NCI-H774 (cell line): ENCODE data around the gene SDHAF1.

Source experiments
- DNase-seq: peaks from one replicate; lab custom pipeline; 2025; lab: John Stamatoyannopoulos, UW

Gene SDHAF1

DNA sequence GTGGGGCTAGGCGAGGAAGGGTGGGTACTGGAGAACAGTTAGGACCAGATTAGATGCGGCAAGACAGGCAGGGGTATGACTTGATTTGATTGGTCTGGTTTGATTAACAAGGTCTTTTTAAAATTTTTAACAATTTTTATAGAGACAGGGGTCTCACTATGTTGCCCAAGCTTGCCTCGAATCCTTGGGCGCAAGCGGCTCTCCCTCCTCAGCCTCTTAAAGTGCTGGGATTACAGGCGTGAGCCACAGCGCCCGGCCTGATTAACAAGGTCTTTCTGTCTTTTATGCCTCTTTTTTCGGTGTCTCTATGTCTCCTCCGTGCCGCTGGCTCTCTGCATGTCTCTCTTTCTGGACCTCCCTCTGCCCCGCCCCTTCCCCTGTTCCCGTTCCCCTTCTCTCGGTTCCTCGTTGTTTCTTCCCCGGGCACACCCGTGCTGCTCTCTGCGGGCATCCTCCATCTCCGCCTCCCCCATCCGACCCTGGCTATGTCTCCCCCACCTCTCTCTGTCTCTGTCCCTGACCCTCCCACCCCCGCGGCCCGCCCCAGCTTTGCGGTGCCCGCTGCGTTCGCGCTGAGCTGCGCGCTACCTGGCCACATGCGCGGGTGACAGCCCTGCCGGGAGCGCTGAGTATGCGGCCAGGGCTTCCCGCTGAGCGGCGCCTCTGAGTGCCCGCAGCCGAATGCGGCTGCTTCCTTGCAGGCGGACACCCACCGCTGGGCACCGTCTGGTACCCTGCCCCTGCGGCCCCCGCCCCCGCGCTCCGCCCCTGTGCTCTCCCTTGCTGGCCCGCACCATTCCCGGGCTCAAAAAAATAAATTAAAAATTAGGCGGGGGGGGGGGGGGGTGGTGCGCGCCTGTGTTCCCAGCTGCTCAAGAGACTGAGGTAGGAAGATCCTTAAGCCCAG, 8.1 kb upstream of the SDHAF1 start:
- DNase-seq = no peak

DNA sequence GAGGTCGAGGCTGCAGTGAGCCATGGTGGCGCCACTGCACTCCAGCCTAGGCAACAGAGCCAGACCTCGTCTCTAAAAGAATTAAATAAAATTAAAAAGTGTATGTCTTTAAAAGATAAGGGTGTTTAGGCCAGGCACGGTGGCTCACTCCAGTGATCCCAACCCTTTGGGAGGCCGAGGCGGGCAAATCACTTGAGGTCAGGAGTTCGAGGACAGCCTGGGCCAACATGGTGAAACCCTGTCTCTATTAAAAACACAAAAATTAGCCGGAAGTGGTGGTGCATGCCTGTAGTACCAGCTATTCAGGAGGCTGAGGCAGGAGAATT, 7.5 kb upstream of the SDHAF1 start:
- DNase-seq = no peak

DNA sequence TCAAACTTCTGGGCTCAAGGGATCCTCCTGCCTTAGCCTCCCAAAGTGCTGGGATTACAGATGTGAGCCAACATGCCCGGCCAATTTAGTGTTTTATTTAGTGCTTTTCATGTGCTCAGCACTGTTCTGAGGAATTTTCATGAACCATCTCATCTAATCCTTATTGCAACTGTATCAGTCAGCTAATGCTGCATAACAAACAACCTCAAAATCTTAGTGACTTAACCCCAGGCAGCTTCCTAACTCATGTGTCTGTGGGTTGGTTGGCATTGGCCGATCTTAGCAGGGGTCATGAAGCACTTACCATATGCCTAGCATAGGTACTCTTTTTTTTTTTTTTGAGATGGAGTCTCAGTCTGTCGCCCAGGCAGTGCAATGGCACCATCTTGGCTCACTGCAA, 6.2 kb upstream of the SDHAF1 start:
- DNase-seq = no peak

DNA sequence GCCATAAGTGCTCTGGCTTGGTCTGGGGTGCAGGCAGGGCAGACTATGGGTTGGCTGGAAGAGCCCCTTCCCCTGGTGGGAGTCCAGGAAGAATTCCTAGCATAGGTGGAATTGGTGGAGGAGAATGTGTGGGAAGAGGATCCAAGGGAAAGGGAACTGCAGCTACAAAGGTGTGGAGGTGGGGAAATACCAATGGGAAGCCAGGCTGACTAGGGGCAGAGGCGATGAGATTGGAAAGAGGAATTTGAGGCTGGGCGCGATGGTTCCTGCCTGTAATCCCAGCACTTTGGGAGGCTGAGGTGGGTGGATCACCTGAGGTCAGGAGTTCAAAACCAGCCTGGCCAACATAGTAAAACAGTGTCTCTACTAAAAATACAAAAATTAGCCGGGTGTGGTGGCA, 4.8 kb upstream of the SDHAF1 start:
- DNase-seq = no peak

DNA sequence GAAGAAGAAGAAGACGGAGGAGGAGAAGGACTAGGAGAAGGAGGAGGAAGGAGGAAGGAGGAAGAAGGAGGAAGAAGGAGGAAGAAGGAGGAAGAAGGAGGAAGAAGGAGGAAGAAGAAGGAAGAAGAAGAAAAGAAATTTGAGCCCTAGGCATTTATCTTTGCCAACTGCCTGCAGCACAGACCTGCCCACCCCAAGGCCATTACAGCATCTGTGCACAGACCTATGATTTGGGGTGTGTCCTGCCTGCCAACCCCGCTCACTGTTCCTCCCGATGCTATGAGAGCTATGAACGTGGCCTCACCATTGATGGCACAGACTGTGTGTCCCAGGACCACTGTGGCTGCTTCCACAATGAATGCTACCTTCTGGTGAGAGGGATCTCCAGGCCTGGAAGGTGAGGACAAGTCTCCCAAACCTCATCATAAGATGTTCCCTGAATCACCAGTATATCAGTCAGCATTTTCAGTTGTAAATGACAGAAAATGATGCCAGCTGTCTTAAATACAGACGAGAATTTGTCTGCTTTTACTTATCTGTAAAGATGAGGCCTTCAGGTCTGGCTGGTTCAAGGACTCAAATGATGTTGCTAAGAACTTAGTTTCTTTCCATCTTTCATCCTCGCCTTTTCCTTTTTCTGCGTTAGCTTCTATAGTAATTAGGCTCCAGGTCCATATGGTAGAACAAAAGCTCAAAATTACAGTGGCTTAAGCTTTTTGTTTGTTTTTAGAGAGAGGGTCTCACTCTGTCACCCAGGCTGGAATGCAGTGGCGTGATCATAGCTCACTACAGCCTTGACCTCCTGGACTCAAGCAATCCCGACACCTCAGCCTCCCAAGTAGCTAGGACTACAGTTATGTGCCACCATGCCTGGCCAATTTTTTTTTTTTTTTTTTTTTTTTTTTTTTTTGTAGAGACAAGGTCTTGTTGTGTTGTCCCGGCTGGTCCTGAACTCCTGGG, 3.9 kb upstream of the SDHAF1 start:
- DNase-seq = no peak

DNA sequence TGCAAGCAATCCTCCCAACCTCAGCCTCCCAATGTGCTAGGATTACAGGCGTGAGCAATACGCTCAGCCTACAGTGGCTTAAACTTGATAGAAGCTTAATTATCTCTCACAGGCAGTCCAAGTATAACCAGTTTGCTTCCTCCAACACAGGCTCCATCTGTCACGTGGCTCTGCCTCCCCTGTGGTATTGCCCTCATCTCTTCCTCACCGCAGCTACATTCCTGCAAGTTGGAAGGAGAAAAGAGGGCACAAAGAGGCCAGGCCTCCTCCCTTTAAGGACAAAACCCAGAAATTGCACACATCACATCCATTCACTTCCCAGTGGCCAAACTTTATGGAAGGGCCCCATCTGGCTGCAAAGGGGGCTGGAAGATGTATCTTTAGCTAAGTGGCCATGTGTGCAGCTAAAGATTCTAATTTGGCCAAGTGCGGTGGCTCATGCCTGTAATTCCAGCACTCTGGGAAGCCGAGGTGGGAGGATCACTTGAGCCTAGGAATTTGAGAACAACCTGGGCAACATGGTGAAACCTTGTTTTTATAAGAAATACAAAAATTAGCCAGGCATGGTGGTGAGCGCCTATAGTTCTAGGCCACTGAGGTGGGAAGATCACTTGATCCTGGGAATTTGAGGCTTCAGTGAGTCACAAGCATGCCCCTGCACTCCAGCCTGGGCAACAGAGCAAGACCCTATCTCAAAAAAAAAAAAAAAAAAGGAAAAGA, 3.1 kb upstream of the SDHAF1 start:
- DNase-seq = no peak

DNA sequence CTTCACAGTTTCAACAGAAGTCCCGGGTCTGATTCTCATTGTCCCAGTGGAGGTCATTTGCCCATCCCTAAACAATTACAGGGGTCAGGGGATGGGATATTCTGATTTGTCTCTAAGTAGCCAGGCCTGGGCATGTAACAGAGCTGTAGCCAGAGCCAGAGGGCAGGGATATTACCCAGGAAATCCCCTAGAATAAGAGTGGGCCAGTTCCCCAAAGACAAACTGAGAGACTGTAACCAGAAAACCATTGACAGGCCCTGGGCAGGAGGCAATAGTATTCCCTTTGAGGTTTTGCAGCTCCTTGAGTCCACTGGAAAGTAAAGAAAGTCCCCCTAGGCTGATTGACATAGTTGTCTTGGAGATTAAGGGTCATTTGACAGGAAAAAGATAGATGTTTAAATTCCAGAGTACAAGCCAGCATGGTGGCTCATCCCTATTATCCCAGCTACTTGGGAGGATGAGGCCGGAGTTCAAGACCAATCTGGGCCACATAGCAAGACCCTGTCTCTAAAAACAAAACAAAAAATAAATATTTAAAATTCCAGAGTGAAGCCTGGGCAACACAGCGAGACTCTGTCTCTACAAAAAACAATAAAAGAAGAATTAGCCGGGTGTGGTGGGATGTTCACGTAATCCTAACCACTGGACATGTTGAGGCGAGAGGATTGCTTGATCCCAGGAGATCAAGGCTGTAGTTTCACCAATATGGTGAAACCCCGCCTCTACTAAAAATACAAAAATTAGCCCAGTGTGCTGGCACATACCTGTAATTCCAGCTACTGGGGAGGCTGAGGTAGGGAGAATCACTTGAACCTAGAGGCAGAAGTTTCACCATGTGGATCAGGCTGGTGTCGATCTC, 1.9 kb upstream of the SDHAF1 start:
- DNase-seq = no peak

DNA sequence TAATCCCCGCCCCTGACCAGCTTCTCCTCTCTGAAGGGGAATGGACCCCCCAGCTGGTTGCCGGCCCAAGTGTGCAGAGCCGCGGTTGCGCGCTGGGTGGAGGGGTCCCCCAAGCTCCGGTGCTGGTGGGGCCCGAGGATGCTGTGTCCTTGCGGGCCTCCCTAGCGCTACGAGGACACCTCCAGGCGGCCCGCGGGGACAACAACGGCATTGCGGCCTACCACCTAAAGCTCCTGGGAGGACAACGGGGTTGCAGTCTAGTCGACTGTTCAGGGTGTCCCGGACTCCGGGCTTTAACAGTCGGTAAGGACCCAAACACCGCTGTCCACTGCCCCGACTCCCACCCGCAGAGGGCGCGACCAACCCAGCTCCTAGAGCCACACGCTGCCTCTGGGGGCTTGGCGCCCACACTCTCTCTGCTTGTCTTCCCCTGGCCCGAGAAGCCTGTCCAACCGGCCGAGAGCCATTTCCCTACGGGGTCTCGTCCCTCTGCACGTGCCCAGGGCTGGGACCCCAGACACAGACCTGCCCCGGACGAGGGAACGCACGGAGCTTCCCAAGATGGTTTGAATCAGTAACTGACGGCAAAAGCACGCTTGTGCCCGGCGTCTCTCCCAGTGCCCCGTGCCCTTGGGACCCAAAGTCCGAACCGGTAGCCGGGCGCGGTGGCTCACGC, 927 bp upstream of the SDHAF1 start:
- no peak for DNase-seq

DNA sequence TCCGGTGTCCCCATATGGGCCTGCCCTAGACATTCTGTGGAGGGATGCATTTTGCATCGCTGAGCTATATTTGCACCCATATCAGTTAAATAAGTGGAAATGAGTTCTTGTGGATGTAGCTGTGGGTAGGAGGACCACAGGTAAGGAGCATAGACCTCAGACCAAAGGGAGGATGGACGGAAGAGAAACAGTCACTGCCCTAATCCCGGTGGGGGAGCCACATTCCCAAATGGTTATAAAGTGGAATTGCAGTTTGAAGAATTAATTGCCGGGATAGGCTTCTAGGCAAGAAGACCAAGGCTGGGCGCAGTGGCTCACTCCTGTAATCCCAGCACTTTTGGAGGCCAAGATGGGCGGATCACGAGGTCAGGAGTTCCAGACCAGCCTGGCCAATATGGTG, 1.8 kb downstream of the SDHAF1 start:
- DNase-seq = no peak

DNA sequence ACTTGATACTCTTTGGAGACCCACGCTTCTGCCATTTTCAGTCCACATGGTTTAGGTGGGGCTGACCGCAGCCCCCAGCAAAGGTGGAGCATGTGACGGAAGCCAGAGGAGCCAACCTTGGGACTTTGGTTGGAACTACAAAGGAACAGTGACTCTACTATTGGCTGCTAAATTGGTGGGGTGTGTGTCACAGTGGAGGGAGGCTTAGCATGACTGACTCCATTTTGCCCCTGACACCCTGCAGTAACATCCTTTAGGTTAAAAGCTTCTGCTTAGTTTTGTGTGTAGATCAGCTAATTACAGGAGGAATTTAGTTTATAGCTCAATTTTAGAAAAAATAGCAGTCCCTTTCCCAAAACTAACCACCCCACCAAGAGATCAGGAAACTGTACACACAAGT, 6.6 kb downstream of the SDHAF1 start:
- DNase-seq = no peak

DNA sequence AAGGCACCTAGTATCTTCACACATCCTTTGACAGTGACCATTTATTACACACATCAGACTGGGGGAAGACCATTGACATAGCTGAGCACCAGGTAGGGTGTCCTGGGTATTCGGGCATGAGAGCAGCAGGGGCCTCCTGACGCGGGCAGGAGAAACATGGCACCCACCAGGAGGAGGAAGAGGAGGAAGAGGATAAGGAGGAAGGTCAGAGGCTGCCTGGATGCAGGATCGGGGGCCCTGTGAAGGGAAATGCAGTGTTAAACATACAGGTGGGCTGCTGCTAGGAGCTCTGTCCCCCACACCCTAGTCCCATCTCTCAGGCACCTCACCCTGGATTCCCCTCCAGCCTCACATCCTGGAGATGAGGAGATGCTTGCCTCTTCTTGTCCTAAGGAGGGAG, 8.3 kb downstream of the SDHAF1 start:
- no peak for DNase-seq

DNA sequence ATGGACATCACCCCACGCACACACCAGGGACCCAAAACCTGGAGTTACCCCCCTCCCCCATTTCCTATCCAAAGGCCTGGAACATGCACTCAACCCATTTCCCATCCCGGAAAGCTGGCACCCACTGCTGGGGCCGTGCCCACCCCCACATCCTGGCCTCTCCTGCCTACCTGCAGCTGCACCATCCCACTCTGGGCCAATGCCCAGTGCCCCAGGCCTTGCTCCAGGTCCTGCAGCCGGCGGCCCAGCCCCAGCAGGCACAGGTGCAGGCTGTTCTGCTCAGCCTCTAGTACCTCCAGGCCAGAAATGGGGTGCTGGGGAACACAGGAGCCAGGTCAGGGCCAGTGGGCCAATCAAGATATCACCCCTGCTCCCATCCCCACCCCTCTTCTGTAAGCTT, 12.0 kb downstream of the SDHAF1 start:
- DNase-seq = no peak

DNA sequence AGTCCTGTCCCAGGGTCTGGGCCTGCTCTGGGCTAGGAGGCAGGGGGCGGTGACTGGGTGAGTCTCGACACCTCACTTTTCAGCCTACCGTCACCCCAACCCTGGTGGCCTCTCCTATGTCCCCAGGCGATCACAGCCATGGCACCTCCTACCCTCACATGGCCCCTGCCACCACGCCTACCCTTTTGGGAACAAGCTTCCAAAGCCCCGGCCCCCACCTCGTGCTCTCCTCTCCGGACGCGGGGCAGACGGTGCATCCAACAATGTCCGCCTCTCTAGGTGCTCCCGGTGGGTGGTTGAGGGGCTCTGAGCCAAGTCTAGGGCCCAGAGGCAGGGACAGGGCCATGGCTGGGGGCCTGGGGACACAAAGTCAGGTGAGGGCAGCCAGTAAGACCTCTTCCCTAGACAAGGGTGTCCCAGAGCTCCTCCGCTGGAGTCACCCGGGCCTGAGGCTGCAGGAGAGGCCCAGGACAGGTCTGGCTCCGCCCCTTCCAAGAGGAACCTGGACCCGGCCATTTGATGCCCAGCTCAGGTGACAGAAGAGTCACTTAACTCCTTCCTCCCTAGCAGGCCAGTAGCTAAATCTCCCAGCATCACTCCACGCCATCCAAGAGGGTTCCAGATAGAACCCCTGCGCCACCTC, 13.5 kb downstream of the SDHAF1 start, which contains the start of gene SYNE4:
TSS of gene SYNE4 (minus strand) at position 478 of the 643 bp plus-strand sequence. CDS start at position 346, 132 bp downstream.
- DNase-seq = no peak

DNA sequence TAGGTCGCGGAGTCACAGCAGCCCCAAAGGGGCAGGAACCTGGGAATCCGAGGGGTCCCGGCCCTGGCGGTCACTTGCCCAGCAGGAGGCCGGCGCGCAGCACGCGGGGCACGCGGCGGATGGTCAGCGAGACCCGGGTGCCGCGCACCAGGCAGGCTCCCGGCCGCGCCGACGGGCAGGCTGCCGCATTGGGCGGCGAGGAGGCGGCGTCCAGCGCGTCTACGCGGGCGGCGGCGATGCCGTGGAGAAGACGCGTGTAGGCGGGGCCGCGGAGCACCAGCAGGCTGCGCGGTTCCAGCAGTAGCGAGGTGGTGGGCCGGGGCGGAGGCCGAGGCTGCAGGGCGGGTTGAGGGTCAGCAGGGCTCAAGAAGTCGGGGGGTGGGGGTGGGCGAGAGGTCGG, 14.2 kb downstream of the SDHAF1 start:
- peak; percentile 47 for DNase-seq

DNA sequence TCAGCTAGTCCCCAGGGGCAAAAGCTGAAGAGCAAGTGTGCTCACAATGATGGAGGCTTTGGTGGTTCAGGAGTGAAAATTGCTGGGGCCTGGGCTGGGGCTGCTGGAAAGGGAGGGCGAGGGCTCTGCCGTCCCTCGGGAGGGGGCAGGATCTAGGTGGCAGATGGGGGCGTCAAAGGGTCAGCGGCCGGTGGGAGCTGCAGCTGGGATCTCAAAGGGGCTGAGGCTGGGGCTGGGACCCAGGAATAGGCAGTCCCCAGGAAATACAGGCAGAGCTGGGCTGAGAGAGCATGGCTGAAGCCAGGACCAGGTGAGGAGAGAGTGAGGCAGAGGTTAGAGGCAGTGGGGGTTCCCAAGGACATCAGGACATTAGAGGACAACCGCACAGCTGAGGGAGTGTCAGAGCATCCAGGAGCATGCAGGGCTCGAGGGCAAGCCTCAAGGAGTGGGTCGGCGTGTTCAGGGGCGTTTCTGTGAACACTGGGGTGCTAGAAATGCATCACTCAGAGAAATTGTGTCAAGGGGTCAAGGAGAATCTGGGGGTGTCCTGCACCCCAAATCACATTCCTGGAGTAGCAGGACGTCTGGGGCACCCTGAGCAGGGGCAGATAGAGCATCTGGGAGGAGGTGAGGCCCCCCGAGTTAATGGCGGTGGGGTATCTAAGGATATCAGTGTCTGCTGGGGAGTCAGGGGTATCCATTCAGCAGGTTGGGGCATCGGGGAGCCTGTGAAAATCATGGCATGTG, 14.8 kb downstream of the SDHAF1 start:
- no peak for DNase-seq

DNA sequence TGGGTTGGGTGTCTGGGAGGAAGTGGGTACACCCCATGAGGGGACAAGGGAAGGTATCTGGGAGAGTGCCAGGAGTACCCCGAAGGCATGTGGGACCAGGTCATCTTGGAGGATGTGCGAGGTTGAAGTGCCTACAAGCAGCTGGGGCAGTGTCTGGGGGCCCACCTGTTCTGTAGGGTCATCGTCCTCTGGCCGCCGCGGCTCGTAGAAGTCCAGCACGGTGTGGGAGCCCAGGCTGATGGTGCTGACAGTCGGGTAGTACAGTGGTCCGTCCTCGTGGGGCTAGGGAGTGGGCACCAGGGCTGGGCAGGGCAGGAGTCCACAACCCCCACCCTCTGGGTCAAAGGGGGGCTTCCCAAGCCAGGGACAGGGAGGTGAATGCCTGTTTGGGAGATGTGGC, 15.4 kb downstream of the SDHAF1 start:
- DNase-seq = no peak

DNA sequence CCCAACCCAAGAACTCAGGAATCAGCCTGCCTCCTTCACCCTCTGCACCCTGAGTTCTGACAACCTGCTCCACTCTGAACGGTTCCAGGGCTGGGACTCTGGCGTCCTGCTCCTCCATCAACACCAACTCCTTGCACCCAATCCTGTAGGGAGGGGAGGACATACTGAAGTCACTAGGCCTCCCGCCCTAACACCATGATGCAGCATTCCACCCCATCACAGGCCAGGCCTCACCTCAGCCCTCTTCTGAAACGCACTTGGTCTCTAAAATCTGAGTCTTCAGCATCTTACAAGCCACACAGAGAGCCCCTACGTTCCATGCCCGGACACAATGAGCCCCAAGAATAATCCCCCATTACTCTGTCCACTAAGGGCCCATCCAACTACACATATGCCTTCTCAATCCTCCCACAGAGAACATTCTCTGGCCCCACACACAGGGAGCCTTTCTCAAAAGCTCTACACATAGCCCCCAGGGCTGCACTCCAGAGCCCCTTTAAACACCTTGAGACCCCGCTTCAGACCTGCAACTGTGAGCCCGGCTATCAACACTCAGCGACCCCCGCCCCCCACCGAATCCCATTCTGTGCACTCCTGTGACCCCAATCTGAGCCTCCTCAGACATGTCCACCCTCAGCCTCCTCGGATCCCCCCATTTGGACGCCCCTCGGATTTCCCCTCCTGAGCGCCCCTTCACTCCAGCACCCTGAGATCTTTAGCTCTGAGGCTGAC, 18.5 kb downstream of the SDHAF1 start:
- no peak for DNase-seq

DNA sequence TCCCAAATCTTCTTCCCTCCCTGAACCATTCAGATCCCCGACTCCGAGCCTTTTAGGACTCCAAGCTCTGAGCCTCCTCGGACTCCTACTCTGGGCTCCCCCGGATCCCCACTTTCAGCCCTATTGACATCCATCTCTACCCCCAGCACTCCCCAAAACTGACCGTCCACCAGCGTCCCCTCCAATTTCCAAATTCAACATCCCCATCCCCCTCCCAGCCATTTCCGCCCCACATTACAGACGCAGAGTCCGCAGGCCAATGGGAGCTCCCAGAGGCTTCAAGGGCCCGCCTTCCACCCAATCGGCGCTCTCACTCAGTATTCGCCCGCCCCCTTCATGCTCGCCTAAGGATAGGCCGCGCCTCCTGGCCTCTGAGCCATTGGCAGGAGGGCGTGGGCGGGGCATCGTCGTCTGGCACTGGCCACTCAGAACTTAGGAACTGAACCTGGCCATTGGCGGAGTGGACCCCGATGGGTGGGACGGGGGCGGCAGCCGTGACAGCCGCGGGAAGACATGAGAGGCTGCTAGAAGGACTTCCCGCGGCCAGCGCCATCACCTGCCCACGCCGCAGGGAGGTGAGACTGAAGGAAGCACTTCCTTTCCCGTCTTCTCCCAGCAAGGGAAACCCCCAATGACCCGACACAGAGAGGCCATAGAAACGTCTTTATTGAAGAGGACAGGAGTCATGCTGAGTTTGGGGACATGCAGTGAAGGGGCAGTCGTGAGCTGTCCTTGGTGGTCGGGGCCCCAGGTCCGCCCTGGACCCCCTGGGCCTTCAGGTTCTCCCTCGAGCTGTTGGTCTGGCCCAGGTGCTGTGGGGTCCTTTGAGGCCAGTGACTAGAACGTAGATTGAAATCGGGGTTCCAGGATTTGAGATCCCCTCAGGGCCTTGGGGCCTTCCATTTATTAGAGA, 19.3 kb downstream of the SDHAF1 start, which contains the start of gene ALKBH6:
TSS of gene ALKBH6 (minus strand) at position 202 of the 913 bp plus-strand sequence. CDS start 816 bp downstream, outside the sequence.
- peak; percentile 98 for DNase-seq
